Peyer's patch (tissue), 4 donors: Measurements from ENCODE around the gene TPP1.

Source experiments
- POLR2A ChIP-seq, 2 donors: fragments of 450-650 bp; IDR thresholded peaks; one replicate each; pipeline ENCODE4 v1.5.1; 2017; ENCODE audit warnings: antibody characterized with exemption in 2 of 2, mild to moderate bottlenecking in 2 of 2, moderate library complexity in 2 of 2
- TF ChIP-seq, protein P1 (sequence below), 6 experiments: fragments of 450-650 bp in 4 of 6; fragments of 200-600 bp in 2 of 6; sonication (generic) in 1 of 6; IDR thresholded peaks; one replicate each; pipeline ENCODE4 v1.5.1; 2017 to 2019; ENCODE audit warnings: antibody characterized with exemption in 6 of 6, mild to moderate bottlenecking in 3 of 6, moderate library complexity in 1 of 6

DNA sequence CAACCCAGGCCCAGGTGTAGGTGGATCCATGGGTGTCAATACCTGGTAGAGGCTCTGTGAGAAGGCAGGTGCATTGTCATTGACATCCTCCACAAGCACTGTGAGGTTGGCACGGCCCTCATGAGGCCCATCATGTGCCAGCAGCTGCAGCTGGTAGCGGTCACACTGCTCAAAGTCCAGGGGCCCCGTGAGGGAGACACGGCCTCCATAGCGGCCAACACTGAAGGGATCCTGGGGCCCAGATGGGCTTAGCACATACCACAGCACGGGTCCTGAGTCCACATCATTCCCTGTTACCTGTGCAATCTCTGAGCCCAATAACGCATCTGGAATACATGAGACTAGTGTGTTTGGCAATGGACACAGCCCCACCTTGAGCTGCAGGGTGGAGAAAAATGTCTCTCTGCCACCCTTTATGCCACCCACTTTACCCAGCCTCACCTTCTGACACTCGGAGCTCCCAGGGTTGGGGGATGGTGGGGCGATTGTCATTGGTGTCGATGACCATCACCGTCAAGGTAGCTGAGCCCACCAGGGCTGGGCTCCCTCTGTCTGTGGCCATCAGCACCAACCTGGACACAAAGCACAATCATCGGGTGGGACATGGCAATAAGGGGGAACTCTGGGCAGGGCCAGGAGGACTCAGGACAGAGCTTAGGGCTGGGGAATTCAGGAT lies 6.1 kb upstream of the TPP1 start:
- TF ChIP-seq, protein P1, sequence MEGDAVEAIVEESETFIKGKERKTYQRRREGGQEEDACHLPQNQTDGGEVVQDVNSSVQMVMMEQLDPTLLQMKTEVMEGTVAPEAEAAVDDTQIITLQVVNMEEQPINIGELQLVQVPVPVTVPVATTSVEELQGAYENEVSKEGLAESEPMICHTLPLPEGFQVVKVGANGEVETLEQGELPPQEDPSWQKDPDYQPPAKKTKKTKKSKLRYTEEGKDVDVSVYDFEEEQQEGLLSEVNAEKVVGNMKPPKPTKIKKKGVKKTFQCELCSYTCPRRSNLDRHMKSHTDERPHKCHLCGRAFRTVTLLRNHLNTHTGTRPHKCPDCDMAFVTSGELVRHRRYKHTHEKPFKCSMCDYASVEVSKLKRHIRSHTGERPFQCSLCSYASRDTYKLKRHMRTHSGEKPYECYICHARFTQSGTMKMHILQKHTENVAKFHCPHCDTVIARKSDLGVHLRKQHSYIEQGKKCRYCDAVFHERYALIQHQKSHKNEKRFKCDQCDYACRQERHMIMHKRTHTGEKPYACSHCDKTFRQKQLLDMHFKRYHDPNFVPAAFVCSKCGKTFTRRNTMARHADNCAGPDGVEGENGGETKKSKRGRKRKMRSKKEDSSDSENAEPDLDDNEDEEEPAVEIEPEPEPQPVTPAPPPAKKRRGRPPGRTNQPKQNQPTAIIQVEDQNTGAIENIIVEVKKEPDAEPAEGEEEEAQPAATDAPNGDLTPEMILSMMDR (IDR thresholded peaks at IDR 0.05) = no peak
- no peak for TF ChIP-seq POLR2A (IDR thresholded peaks at IDR 0.05)
